Measurements from ENCODE around the gene PEA15.

The PEA15 gene, protein sequence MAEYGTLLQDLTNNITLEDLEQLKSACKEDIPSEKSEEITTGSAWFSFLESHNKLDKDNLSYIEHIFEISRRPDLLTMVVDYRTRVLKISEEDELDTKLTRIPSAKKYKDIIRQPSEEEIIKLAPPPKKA

DNA sequence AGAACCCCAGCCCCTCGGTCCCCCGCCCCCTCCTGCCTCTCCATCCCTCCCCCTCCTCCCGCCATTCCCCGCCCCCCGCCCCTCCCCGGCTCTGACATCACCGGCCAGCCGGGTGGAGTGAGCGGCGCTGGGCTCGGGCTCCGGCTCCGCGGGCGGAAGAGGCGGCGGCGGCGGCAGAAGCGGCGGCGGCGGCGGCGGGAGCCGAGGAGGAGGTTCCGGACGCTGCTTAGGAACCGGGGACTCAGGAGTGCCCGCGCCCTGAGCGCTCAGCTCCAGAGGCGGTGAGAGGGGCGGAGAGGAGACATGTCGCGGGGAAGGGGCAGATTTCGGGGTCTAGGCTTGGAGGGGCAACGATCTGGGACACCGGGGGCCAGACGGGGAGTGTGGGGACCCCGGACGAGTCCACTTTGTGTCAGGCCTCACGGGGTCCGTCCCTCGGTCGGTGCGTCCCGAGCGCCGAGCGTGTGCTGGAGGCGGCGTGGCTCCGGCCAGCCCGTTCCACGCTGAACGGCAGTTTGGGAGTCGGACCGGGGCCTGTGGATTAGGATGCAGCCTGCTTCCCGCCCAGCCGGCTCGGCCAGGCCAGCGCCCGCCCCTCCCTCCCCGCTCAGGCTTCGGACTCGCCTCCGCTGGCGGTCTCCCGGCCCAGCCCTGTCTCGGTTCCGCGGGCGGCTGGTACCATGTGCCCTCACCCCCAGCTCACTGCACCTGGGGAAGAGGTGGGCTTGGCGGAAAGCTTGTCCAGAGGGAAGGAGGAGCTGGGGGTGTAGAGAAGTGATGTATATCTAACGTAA is at the start of gene PEA15:
Gene PEA15, plus strand, starts transcription at position 143 of the 794 bp plus-strand sequence. CDS start 6,161 bp downstream, outside the sequence.
- peak; percentile 61 for DNase-seq

DNA sequence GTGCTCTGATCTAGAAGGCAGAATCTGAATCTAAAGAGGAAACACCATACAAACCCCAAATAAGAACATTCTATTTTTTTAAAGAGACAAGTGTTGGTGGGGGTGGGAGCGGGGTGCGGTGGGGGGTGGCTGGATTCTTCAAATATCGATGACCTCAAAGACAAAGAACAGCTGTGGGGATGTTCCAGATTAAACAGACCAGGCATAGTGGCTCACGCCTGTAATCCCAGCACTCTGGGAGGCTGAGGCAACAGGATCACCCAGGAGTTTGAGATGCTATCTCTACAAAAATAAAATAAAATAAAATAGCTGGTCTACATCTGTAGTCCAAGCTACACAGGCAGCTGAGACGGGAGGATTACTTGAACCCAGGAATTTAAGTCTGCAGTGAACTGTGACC is 48.8 kb upstream of the PEA15 start:
- DNase-seq, result no peak

DNA sequence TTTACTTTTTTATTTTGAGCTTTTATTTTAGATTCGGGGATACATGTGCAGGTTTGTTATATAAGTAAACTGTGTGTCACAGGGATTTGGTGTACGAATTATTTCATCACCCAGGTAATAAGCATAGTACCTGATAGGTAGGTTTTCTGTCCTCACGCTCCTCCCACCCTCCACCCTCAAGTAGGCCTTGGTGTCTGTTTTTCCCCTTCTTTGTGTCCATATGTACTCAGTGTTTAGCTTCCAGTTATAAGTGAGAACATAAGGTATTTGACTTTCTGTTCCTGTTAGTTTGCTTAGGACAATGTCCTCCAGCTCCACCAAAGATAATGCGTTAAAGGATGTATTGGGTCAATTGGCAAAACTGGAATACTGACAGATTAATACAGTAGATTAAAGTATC is 48.0 kb upstream of the PEA15 start:
- DNase-seq, result no peak

DNA sequence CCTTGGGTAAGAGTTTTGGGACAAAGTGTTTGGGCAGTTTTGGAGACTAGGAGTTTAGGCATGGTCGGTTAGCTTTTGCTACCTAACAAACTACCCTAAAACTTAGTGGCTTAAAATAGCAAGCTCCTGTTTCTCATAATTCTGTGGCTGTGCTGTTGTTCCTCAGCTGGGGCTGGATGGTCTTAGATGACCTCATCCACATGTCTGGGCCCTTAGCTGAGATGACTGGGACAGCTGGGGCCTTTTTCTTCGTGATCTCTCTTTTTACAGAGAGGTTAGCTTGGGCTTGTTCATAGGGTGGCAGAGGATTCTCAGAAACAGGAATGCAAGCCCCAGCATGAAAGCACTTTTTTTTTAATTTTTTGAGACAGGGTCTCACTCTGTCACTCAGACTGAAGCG is 47.2 kb upstream of the PEA15 start:
- no peak for DNase-seq

DNA sequence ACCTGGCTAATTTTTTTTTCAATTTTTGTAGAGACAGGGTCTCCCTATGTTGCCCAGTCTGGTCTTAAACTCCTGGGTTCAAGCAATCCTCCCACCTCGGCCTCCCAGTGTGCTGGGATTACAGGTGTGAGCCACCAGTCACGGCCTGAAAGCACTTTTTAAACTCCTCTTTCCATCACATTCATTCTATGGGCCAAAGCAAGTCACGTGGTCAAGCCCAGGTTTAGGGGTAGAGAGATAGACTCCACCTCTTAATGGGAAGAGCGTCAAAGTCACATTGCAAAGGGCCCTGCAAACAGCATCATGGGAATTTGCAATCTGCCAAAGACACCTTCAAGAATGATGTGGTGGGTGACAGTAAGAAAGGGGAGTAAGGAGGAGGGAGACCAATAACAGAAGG is 46.6 kb upstream of the PEA15 start:
- no peak for DNase-seq

DNA sequence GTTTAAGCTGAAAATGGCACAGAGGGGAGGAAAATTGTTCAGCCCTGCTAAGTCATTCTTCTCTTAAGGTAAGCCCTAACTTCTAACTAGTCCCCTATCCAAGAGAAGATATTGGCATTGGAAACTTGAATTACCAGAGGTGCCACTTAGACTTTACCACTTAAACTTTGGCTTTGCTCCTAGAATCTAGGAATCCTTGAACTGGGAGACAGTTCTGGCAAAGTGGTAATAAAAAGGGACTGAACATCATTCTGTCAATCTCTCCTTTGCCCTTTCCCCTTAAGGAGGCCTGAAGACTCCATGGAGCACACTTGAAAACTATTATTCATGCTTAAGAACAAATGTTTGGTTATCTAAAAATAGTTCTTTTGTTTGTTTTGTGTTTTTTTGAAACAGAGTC is 45.3 kb upstream of the PEA15 start:
- no peak for DNase-seq

DNA sequence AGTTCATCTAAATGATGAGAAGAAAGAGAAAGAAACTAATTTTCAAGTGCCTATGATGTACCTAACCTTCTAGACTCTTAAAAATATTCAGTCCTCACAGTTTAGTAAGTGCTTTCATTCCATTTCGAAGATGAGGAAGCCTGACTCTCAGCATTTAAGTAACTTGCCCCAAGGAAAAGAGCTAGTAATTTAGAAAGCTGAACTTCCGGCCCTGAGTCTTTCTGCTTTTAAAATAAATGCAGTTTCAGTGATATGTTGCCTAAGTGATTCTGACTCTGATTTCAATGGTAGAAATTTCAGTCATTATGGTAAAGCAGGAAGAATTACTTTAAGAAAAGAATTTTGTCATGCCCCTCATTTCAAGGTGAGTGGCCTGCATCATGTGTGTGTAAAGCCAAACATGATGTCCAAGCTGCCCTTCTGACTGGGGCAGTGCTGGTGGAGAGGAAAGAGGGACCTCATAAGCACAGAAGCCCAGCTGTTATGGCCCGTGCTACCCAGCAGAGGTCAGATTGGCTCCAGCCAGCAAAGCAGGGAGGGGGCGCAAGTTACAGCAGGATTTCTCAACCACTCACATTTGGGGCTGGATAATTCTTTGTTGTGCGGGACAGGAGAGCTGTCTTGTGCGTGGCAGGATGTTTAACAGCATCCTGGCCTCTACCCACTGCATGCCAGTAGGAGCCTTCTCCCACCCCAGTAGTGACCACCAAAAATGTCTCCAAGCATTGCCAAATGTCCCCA is 43.0 kb upstream of the PEA15 start:
- no peak for DNase-seq

DNA sequence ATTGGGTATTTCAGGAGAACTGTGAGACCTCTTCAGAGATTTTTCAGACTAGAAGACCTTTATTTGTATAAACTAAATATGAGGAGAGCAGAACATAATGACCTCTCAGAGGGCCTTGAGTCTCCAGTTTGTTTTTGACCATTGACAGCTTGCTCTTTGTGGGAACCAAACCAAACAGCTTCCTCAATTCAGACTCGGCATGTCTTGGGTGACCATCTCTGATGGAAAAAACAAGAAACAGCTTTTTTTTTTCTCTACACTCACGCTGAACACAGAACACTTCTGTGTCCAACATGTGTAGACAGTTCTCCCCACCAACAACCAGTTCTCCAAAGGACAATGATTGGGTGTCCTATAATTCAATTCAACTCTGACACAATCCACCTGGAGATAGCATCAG is 42.3 kb upstream of the PEA15 start:
- DNase-seq, result no peak

DNA sequence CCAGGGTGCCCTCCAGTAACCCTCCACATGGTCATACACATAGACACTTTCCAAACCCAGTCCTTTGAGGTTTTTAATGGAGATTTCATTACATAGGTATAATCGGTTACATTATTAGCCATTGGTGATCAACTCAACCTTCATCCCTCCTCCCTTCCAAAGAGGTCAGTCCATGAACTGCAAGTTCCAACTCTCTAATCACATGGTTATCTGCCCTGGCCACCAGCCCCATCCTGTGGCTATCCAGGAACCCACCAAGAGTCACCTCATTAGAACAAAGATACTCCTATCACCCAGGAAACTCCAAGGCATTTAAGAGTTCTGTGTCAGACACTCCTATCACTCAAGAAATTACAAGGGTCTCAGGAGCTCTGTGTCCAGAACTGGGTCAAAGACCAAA is 41.6 kb upstream of the PEA15 start:
- no peak for DNase-seq

DNA sequence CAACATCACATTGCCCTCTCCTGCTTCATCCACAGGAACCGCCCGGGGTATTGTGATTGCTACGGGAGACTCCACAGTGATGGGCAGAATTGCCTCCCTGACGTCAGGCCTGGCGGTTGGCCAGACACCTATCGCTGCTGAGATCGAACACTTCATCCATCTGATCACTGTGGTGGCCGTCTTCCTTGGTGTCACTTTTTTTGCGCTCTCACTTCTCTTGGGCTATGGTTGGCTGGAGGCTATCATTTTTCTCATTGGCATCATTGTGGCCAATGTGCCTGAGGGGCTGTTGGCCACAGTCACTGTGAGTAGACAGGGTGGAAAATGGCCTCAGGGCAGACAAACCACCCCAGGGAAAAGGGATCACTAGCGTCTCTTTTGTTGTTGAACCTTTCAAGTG is 41.1 kb upstream of the PEA15 start:
- DNase-seq, result no peak

DNA sequence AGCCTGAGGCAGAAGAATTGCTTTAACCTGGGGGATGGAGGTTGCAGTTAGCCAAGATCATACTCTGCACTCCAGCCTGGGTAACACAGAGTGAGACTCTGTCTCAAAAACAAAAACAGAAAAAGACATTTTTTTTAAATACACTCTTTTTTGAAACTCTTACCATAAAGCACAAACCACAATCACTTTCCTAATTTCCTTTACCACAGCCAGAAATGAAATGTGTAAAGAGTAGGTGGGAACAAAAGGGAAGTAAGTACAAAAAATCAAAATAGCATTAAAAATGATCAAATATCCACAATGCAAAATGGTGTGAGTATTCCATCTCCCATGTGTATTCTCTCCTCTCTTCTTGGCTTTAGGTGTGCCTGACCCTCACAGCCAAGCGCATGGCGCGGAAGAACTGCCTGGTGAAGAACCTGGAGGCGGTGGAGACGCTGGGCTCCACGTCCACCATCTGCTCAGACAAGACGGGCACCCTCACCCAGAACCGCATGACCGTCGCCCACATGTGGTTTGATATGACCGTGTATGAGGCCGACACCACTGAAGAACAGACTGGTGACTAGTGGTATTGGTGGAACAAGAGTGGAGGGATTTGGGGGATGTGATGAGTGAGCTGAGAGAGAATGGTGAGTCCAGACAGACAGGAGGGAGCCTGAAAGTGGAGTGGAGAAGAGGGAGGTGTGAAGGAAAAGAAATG is 38.9 kb upstream of the PEA15 start:
- DNase-seq, result no peak

DNA sequence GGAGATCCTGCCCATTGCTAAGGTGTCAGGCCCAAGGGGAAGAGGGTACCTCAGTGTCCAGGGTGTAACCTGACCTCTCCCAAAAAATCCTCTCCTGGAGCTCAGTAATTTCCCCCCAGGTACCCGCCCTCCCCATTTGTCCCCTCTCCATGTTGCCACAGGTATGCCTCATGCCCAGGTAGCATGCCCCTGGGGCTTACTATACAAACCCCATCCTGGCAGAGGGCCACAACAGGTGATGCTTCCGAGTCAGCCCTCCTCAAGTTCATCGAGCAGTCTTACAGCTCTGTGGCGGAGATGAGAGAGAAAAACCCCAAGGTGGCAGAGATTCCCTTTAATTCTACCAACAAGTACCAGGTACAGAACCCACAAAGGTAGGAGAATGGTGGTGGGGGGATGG is 38.1 kb upstream of the PEA15 start:
- no peak for DNase-seq

DNA sequence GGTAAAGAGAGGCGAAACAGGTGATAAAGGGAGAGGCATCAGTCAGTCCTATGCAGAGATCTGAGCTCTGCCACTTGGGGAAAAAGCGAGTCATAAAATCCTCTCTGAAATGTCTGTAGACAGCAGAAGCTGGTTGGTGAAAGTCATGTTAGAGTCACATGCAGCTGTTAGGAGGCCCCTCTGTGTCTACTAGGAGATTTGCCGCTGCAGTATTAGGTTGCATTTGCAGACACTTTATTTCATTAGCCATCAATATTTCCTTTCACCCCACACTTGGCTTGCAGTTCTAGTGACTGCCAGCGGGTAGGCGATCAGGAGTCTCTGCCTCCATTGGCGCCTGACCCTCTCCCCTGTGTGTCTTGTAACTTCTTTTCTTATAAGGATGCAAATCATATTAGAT is 37.6 kb upstream of the PEA15 start:
- no peak for DNase-seq

DNA sequence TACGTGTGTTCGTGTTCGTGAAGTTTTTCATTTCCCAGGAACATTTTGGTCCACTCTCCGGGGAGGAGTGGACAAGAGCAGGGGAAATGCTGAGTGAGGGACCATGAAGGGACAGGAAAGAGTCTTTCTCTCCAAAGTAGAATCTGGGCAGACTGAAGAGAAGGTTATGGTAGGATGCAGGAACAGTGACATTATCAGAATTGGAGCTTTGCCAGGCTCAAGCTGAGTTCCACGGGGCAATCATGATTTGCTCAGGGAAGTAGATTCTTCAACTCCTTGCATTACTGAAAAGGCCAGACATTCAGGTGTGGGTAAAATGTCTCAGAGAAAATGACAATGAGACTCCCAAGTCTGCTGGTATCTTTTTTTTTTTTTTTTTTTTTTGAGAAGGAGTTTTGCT is 37.2 kb upstream of the PEA15 start:
- DNase-seq, result no peak

DNA sequence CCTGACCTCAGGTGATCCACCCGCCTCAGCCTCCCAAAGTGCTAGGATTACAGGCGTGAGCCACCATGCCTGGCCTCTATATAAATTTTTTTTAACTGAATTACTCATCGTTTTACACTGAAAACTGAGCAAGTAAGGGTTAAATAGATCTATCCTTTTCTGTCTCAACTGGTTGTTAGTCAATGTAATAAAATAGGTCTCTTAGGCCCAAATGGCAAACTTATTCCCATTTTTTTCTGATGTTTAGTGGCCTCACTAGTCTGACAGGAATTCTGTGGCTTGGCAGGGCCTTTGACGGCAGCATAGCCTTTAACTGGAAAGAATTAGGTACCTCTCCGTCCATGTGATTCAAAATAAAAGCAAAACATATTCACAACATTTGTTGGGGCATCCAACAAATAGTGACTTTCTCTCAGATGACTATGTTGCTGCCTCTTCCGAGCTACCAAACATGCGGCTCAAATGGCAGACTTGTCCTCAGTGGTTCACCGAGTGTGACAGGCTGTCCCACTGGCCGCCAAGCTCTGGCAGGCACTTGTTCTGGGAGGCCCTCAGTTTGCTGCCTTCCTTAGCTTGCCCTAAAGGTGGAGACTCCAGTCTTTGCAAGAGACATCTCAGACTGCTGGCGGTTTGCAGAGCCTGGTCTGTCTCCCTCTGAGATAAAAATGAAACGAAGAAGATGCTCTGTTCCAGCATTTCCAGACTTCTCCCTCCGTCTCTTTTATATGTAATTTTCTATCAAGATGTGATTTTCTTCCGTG is 36.4 kb upstream of the PEA15 start:
- no peak for DNase-seq

DNA sequence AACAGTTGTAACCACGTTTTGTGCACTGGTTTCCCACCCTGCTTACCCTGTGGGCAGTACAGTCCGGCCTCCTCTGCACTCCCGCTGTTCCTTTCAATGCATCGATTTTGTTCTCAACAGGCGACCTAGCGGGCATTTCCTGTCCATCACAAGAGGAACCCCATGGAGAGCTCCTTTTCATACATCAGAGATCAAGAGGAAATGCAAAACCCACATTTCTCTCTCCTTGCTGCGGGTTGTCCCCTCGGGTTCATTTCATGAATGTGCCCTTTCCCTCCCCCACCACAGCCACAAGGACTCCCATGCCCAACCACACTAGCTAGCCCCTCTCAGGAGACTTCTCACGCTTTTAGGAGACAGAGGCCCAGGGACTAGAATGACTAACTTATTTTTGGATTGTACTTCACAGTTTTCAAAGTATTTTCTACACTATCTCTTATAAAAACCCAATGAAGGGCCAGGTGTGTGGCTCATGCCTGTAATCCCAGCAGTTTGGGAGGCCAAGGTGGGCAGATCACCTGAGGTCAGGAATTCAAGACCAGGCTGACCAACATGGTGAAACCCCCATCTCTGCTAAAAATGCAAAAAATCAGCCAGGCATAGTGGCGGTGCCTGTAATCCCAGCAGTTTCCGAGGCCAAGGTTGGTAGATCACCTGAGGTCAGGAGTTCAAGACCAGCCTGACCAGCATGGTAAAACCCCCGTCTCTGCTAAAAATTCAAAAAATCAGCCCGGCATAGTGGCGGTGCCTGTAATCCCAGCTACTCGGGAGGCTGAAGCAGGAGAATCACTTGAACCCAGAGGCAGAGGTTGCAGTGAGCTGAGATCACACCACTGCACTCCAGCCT is 35.4 kb upstream of the PEA15 start:
- DNase-seq, result no peak

DNA sequence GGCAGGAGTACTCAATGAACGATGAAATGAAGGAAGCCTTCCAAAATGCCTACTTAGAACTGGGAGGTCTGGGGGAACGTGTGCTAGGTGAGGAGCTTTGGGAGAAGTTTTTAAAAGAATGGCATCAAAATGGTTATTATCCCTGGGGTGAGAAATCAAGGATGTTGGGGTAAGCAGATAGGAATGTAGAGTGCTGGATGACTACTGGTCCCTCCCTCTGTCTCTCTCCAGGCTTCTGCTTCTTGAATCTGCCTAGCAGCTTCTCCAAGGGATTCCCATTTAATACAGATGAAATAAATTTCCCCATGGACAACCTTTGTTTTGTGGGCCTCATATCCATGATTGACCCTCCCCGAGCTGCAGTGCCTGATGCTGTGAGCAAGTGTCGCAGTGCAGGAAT is 33.8 kb upstream of the PEA15 start:
- no peak for DNase-seq

DNA sequence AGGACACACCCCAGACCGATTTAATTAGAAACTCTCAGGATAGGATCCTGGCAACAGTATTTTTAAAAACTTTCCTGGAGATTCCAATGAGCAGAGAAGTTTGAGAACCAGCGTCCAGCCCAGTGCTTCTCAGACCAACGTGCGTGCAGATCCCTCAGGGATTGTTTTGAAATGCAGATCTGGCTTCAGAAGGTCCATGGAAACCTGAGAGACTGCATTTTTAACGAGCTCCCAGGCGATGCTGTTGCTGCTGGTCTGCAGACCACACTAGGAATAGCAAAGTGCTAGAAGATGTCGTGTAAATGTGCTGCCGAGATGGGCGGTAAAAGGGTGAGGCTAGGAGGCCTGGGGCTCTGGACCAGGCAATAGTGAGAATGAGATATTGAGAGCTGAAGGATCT is 33.2 kb upstream of the PEA15 start:
- DNase-seq, result no peak

DNA sequence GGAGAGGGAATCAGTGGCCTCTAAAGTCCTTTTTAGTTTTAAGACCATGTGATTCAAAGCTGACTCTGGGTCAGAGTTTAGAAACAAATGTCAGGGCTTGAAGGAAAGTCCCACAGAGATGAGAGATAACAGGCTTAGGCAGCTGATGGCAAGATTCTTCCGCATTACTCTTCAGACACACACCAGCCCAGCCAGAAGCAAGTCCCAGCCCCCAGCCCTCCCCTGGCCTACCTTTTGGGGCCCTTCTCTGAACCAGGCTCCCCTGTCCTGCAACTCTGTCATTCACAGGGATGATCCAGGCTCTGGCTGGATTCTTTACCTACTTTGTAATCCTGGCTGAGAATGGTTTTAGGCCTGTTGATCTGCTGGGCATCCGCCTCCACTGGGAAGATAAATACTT is 28.0 kb upstream of the PEA15 start:
- no peak for DNase-seq

DNA sequence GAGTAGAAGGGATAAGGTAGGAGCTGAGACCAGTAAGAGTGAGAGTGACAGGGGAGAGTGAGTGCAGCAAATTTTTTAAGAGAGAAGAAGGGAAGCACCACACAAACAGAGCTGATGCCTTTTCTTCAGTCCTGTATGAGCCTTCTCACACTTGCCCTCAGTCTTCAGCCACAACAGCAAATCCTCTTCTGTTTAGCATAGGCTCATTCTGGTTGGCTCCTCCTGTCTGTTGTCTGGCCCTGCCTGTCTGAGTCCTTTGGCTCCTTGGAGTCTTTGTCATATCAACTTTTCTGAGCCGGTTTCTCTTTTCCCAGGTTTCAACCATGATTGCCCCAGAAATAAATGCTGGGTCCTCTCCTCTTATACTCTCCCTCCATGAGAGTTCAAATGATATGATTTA is 27.5 kb upstream of the PEA15 start:
- no peak for DNase-seq

DNA sequence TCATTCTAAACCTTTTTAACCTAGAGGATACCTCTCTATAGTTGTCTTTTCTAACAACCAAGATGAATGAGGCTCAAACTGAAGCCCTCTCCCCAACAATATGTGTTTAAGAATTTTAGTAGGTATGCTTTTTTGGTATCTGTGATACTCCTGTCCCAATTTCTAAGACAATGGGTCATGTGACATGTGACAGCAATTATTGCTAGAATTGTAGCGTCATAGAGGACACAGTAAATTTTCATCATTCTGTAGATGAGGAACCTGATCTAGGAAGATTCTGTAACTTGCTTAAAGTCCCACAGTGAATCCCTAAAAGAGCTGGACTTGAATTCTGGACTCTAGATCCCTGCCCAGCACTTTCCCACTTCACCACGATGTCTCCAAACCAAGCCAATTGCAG is 26.5 kb upstream of the PEA15 start:
- no peak for DNase-seq

DNA sequence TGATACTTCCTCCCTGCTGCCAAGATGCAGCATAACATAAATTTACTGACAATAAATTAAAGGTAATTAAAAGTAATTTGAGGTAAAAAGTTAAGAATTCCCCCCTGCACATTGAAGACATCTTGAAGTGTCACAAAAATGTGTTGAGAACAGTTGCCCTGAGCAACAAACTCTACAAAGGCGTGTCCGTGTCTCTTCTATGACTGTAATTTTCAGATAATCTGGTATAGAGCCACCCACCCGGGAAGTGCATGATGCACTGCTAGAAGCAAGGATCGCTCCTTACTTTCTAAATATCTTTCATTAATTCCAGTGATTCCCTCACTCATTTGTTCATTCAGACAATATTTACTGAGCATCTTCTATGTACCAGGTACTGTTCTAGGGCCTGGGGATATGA is 25.8 kb upstream of the PEA15 start:
- DNase-seq, result no peak
